A204.1 (cell line): ENCODE data around the gene DYTN.
A peak's percentile ranks its signal among the peaks of the same experiment; 100 is the strongest.

Experiments
- FAIRE-seq: peaks from 2 replicates; lab custom pipeline; 2012; peaks lifted over from hg19 to GRCh38; lab: Jason Lieb, UNC

Gene DYTN

GRCh38 chr2:206698811-206699210 lies 19.4 kb downstream of the DYTN start:
- FAIRE-seq, result no peak

- FAIRE-seq, result no peak
These were observed 21.3 kb downstream of the DYTN start for GRCh38 chr2:206696910-206697309.

- peak; percentile 75 for FAIRE-seq
These were observed 24.6 kb downstream of the DYTN start for GRCh38 chr2:206693399-206694137.

- no peak for FAIRE-seq
These were observed 25.2 kb downstream of the DYTN start for GRCh38 chr2:206692971-206693370.

GRCh38 chr2:206688990-206689389 lies 29.2 kb downstream of the DYTN start:
- no peak for FAIRE-seq

- FAIRE-seq, result no peak
These were observed 29.7 kb downstream of the DYTN start for GRCh38 chr2:206688453-206688852.

- no peak for FAIRE-seq
These were observed 34.6 kb downstream of the DYTN start for GRCh38 chr2:206683546-206683945.

GRCh38 chr2:206670531-206671319 lies 47.5 kb downstream of the DYTN start:
- no peak for FAIRE-seq

GRCh38 chr2:206665251-206665650 lies 52.9 kb downstream of the DYTN start:
- FAIRE-seq, result peak; percentile 94

GRCh38 chr2:206657087-206657486 lies 61.1 kb downstream of the DYTN start:
- no peak for FAIRE-seq

GRCh38 chr2:206647985-206648384 lies 70.2 kb downstream of the DYTN start:
- FAIRE-seq, result peak; percentile 37

- FAIRE-seq, result no peak
These were observed 75.8 kb downstream of the DYTN start, which contains the start of gene FAM237A for GRCh38 chr2:206642075-206643025. Gene FAM237A, plus strand, starts transcription at chr2:206642487. Its CDS starts 1,750 bp downstream, at chr2:206644237.

- no peak for FAIRE-seq
These were observed 77.0 kb downstream of the DYTN start for GRCh38 chr2:206641226-206641625.

- no peak for FAIRE-seq
These were observed 78.6 kb downstream of the DYTN start for GRCh38 chr2:206639636-206640035.

- FAIRE-seq, result no peak
These were observed 83.2 kb downstream of the DYTN start for GRCh38 chr2:206635015-206635414.

- no peak for FAIRE-seq
These were observed 86.9 kb downstream of the DYTN start for GRCh38 chr2:206631340-206631739.

- FAIRE-seq, result no peak
These were observed 90.6 kb downstream of the DYTN start for GRCh38 chr2:206627632-206628031.

- FAIRE-seq, result no peak
These were observed 92.1 kb downstream of the DYTN start for GRCh38 chr2:206626108-206626507.

GRCh38 chr2:206619011-206619410 lies 99.2 kb downstream of the DYTN start:
- no peak for FAIRE-seq

GRCh38 chr2:206616151-206616550 lies 102.0 kb downstream of the DYTN start:
- FAIRE-seq, result no peak

GRCh38 chr2:206615417-206616089 lies 102.6 kb downstream of the DYTN start:
- no peak for FAIRE-seq

GRCh38 chr2:206614811-206615210 lies 103.4 kb downstream of the DYTN start:
- no peak for FAIRE-seq
